Measurements from ENCODE around the gene CENPP.

CENPP gene

GRCh38 chr9:92535940-92536850 lies 210.4 kb downstream of the CENPP start, which contains the start of gene ECM2:
Gene ECM2 (minus strand): TSS chr9:92535990. CDS start chr9:92522866, 13,124 bp downstream.
- no peaks in the 10 kb centered on the region for H3K27me3 ChIP-seq (ENCODE audit: control insufficient read depth, insufficient read depth, low read length)
- H3K4me3 ChIP-seq (ENCODE audit: low read depth, low read length), result no peak within 1 kb of the TSS
- H3K9me3 ChIP-seq (ENCODE audit: control insufficient read depth, insufficient read depth, low read length), result no peaks in the 10 kb centered on the region
- H3K36me3 ChIP-seq (ENCODE audit: control insufficient read depth, insufficient read depth, low read length), result no peaks in the 10 kb centered on the region
- no peaks in the 10 kb centered on the region for H3K4me1 ChIP-seq (ENCODE audit: control insufficient read depth, insufficient read depth, low read length)
- H3K9ac ChIP-seq (ENCODE audit: low read depth, low read length), result no peak within 1 kb of the TSS

- no peaks in the 10 kb centered on the region for H3K9me3 ChIP-seq (ENCODE audit: control insufficient read depth, insufficient read depth, low read length)
- H3K27me3 ChIP-seq (ENCODE audit: control insufficient read depth, insufficient read depth, low read length), result no peaks in the 10 kb centered on the region
- no peaks in the 10 kb centered on the region for H3K4me1 ChIP-seq (ENCODE audit: control insufficient read depth, insufficient read depth, low read length)
- H3K36me3 ChIP-seq (ENCODE audit: control insufficient read depth, insufficient read depth, low read length), result no peaks in the 10 kb centered on the region
- no peak overlapping the region for H3K4me3 ChIP-seq (ENCODE audit: low read depth, low read length)
- no peak overlapping the region for H3K9ac ChIP-seq (ENCODE audit: low read depth, low read length)
These were observed 212.8 kb downstream of the CENPP start for GRCh38 chr9:92538541-92538940.

GRCh38 chr9:92543972-92544371 lies 218.2 kb downstream of the CENPP start:
- Histone ChIP-seq H3K9me3 (ENCODE audit: control insufficient read depth, insufficient read depth, low read length) (no peaks in the 10 kb centered on the region), H3K27me3 (ENCODE audit: control insufficient read depth, insufficient read depth, low read length) (no peaks in the 10 kb centered on the region), H3K36me3 (ENCODE audit: control insufficient read depth, insufficient read depth, low read length) (no peaks in the 10 kb centered on the region), H3K4me1 (ENCODE audit: control insufficient read depth, insufficient read depth, low read length) (no peaks in the 10 kb centered on the region), H3K9ac (ENCODE audit: low read depth, low read length) (no peak overlapping the region), H3K4me3 (ENCODE audit: low read depth, low read length) (no peak overlapping the region)

- H3K4me1 ChIP-seq (ENCODE audit: control insufficient read depth, insufficient read depth, low read length), result no peaks in the 10 kb centered on the region
- no peaks in the 10 kb centered on the region for H3K27me3 ChIP-seq (ENCODE audit: control insufficient read depth, insufficient read depth, low read length)
- no peaks in the 10 kb centered on the region for H3K36me3 ChIP-seq (ENCODE audit: control insufficient read depth, insufficient read depth, low read length)
- H3K4me3 ChIP-seq (ENCODE audit: low read depth, low read length), result no peak overlapping the region
- no peak overlapping the region for H3K9ac ChIP-seq (ENCODE audit: low read depth, low read length)
- no peaks in the 10 kb centered on the region for H3K9me3 ChIP-seq (ENCODE audit: control insufficient read depth, insufficient read depth, low read length)
These were observed 219.3 kb downstream of the CENPP start for GRCh38 chr9:92545002-92545510.

- Histone ChIP-seq H3K9me3 (ENCODE audit: control insufficient read depth, insufficient read depth, low read length) (no peaks in the 10 kb centered on the region), H3K4me3 (ENCODE audit: low read depth, low read length) (no peak overlapping the region), H3K27me3 (ENCODE audit: control insufficient read depth, insufficient read depth, low read length) (no peaks in the 10 kb centered on the region), H3K4me1 (ENCODE audit: control insufficient read depth, insufficient read depth, low read length) (no peaks in the 10 kb centered on the region), H3K36me3 (ENCODE audit: control insufficient read depth, insufficient read depth, low read length) (no peaks in the 10 kb centered on the region), H3K9ac (ENCODE audit: low read depth, low read length) (no peak overlapping the region)
These were observed 221.6 kb downstream of the CENPP start for GRCh38 chr9:92547356-92547755.

GRCh38 chr9:92550765-92551164 lies 225.0 kb downstream of the CENPP start:
- H3K27me3 ChIP-seq (ENCODE audit: control insufficient read depth, insufficient read depth, low read length), result no peaks in the 10 kb centered on the region

GRCh38 chr9:92558612-92559374 lies 233.0 kb downstream of the CENPP start:
- Histone ChIP-seq H3K4me1 (ENCODE audit: control insufficient read depth, insufficient read depth, low read length) (no peaks in the 10 kb centered on the region), H3K27me3 (ENCODE audit: control insufficient read depth, insufficient read depth, low read length) (no peaks in the 10 kb centered on the region), H3K36me3 (ENCODE audit: control insufficient read depth, insufficient read depth, low read length) (no peaks in the 10 kb centered on the region), H3K9ac (ENCODE audit: low read depth, low read length) (peak overlapping the region; percentile 24), H3K4me3 (ENCODE audit: low read depth, low read length) (no peak overlapping the region), H3K9me3 (ENCODE audit: control insufficient read depth, insufficient read depth, low read length) (no peaks in the 10 kb centered on the region)

More at GRCh38 chr9:92550765-92551164, 225.0 kb downstream of the CENPP start:
- Histone ChIP-seq H3K36me3 (ENCODE audit: control insufficient read depth, insufficient read depth, low read length) (no peaks in the 10 kb centered on the region), H3K9ac (ENCODE audit: low read depth, low read length) (no peak overlapping the region), H3K4me3 (ENCODE audit: low read depth, low read length) (no peak overlapping the region), H3K9me3 (ENCODE audit: control insufficient read depth, insufficient read depth, low read length) (no peaks in the 10 kb centered on the region), H3K4me1 (ENCODE audit: control insufficient read depth, insufficient read depth, low read length) (no peaks in the 10 kb centered on the region)

- Histone ChIP-seq H3K36me3 (ENCODE audit: control insufficient read depth, insufficient read depth, low read length) (no peaks in the 10 kb centered on the region), H3K9ac (ENCODE audit: low read depth, low read length) (no peak overlapping the region), H3K4me3 (ENCODE audit: low read depth, low read length) (no peak overlapping the region), H3K9me3 (ENCODE audit: control insufficient read depth, insufficient read depth, low read length) (no peaks in the 10 kb centered on the region), H3K27me3 (ENCODE audit: control insufficient read depth, insufficient read depth, low read length) (no peaks in the 10 kb centered on the region), H3K4me1 (ENCODE audit: control insufficient read depth, insufficient read depth, low read length) (no peaks in the 10 kb centered on the region)
These were observed 235.9 kb downstream of the CENPP start for GRCh38 chr9:92561374-92562330.

GRCh38 chr9:92562461-92562967 lies 236.8 kb downstream of the CENPP start:
- Histone ChIP-seq H3K36me3 (ENCODE audit: control insufficient read depth, insufficient read depth, low read length) (no peaks in the 10 kb centered on the region), H3K27me3 (ENCODE audit: control insufficient read depth, insufficient read depth, low read length) (no peaks in the 10 kb centered on the region), H3K4me1 (ENCODE audit: control insufficient read depth, insufficient read depth, low read length) (no peaks in the 10 kb centered on the region), H3K9ac (ENCODE audit: low read depth, low read length) (no peak overlapping the region), H3K4me3 (ENCODE audit: low read depth, low read length) (no peak overlapping the region), H3K9me3 (ENCODE audit: control insufficient read depth, insufficient read depth, low read length) (no peaks in the 10 kb centered on the region)

- Histone ChIP-seq H3K9ac (ENCODE audit: low read depth, low read length) (no peak overlapping the region), H3K4me3 (ENCODE audit: low read depth, low read length) (no peak overlapping the region), H3K9me3 (ENCODE audit: control insufficient read depth, insufficient read depth, low read length) (no peaks in the 10 kb centered on the region), H3K4me1 (ENCODE audit: control insufficient read depth, insufficient read depth, low read length) (no peaks in the 10 kb centered on the region), H3K27me3 (ENCODE audit: control insufficient read depth, insufficient read depth, low read length) (no peaks in the 10 kb centered on the region), H3K36me3 (ENCODE audit: control insufficient read depth, insufficient read depth, low read length) (no peaks in the 10 kb centered on the region)
These were observed 237.7 kb downstream of the CENPP start for GRCh38 chr9:92563116-92564100.

All from iPS-15b (cell line).